Osteoblast (primary cell): ENCODE results near the gene CTSK. TPM values are rescaled to one million over a fixed set of nuclear protein-coding genes. Genes with fewer than 3 reads are reported as not detected.

Source experiments
- DNase-seq: peaks from one replicate; pipeline ENCODE4 v3.0.0; 2011; ENCODE audit warnings: low spot score, mixed read lengths; ENCODE audit not compliant: insufficient read length; ENCODE audit errors: missing footprints
- H2AFZ ChIP-seq: 2 replicates; pipeline ENCODE4 v1.6.0; 2011; ENCODE audit warnings: mild to moderate bottlenecking, low read length
- H3K27ac ChIP-seq: 2 replicates; pipeline ENCODE4 v1.5.1; 2011; ENCODE audit warnings: mild to moderate bottlenecking, low read depth, low read length, moderate library complexity
- H3K27me3 ChIP-seq: 2 replicates; pipeline ENCODE4 v1.6.0; 2012; ENCODE audit warnings: mild to moderate bottlenecking, control low read depth, inconsistent platforms, low read length, moderate library complexity; ENCODE audit not compliant: insufficient read depth
- H3K36me3 ChIP-seq: 2 replicates; pipeline ENCODE4 v1.5.1; 2011; ENCODE audit warnings: mild to moderate bottlenecking, low read length, control low read depth, moderate library complexity; ENCODE audit not compliant: insufficient read depth
- H3K4me1 ChIP-seq: 2 replicates; pipeline ENCODE4 v1.5.1; 2011; ENCODE audit warnings: mild to moderate bottlenecking, low read length, control low read depth, moderate library complexity; ENCODE audit not compliant: insufficient read depth
- H3K4me2 ChIP-seq: 2 replicates; pipeline ENCODE4 v1.6.0; 2011; ENCODE audit warnings: mild to moderate bottlenecking, low read length; ENCODE audit not compliant: insufficient read depth
- H3K4me3 ChIP-seq: fragments of 200-600 bp; sonication (generic); 3 replicates; pipeline ENCODE4 v1.5.1; 2012; ENCODE audit warnings: mild to moderate bottlenecking, low read length, inconsistent platforms; ENCODE audit not compliant: insufficient read depth
- H3K79me2 ChIP-seq: 2 replicates; pipeline ENCODE4 v1.6.0; 2012; ENCODE audit warnings: mild to moderate bottlenecking, low read length, control low read depth, inconsistent platforms; ENCODE audit not compliant: insufficient read depth
- H3K9me3 ChIP-seq: 2 replicates; pipeline ENCODE4 v1.5.1; 2011; ENCODE audit warnings: low read depth, low read length, control low read depth
- H4K20me1 ChIP-seq: 2 replicates; pipeline ENCODE4 v1.6.0; 2012; ENCODE audit warnings: mild to moderate bottlenecking, low read length, control low read depth; ENCODE audit not compliant: insufficient read depth
- CTCF ChIP-seq: IDR thresholded peaks from 2 replicates; pipeline ENCODE4 v1.5.1; 2011; ENCODE audit warnings: mild to moderate bottlenecking, low read depth, low read length, moderate library complexity; ENCODE audit errors: extremely low read depth
- total RNA-seq: library from RNA; depleted of rRNA; stranded (reverse); fragments of >200 nt; gene quantifications from 2 replicates; pipeline ENCODE4 v1.2.3, GENCODE V29; 2012

Gene CTSK
- total RNA-seq, 1 donor, result 617 TPM

GRCh38 chr1:150805899-150806298 lies 2.2 kb downstream of the CTSK start:
- no peak for TF ChIP-seq CTCF
- Histone ChIP-seq H3K79me2 (peaks cover 35% of the 10 kb centered on the region), H3K27ac (no peak overlapping the region), H3K4me3 (no peak overlapping the region), H3K27me3 (no peaks in the 10 kb centered on the region), H3K4me1 (peaks cover 41% of the 10 kb centered on the region), H3K9me3 (no peaks in the 10 kb centered on the region), H2AFZ (no peak overlapping the region), H3K4me2 (no peak overlapping the region), H3K36me3 (peaks cover 18% of the 10 kb centered on the region), H4K20me1 (no peaks in the 10 kb centered on the region)
- DNase-seq, result no peak

GRCh38 chr1:150804671-150805070 lies 3.4 kb downstream of the CTSK start:
- no peak overlapping the region for H3K4me2 ChIP-seq
- no peak overlapping the region for H3K27ac ChIP-seq
- H3K27me3 ChIP-seq, result no peaks in the 10 kb centered on the region
- no peaks in the 10 kb centered on the region for H4K20me1 ChIP-seq
- no peaks in the 10 kb centered on the region for H3K9me3 ChIP-seq
- H3K79me2 ChIP-seq, result peaks cover 35% of the 10 kb centered on the region
- H3K4me1 ChIP-seq, result peaks cover 30% of the 10 kb centered on the region
- DNase-seq, result no peak
- H3K4me3 ChIP-seq, result no peak overlapping the region
- H3K36me3 ChIP-seq, result peaks cover 12% of the 10 kb centered on the region
- H2AFZ ChIP-seq, result no peak overlapping the region
- no peak for TF ChIP-seq CTCF

GRCh38 chr1:150799089-150799488 lies 9.0 kb downstream of the CTSK start:
- DNase-seq, result no peak
- H4K20me1 ChIP-seq, result no peaks in the 10 kb centered on the region
- no peak overlapping the region for H3K4me2 ChIP-seq
- H3K27me3 ChIP-seq, result no peaks in the 10 kb centered on the region
- H3K4me1 ChIP-seq, result no peaks in the 10 kb centered on the region
- H3K27ac ChIP-seq, result no peak overlapping the region
- H3K9me3 ChIP-seq, result no peaks in the 10 kb centered on the region
- peaks cover 49% of the 10 kb centered on the region for H3K36me3 ChIP-seq
- H3K4me3 ChIP-seq, result no peak overlapping the region
- H3K79me2 ChIP-seq, result peaks cover 4% of the 10 kb centered on the region
- no peak overlapping the region for H2AFZ ChIP-seq
- no peak for TF ChIP-seq CTCF

GRCh38 chr1:150798525-150798924 lies 9.5 kb downstream of the CTSK start:
- H3K4me3 ChIP-seq, result no peak overlapping the region
- DNase-seq, result no peak
- H2AFZ ChIP-seq, result no peak overlapping the region

More at GRCh38 chr1:150798525-150798924, 9.5 kb downstream of the CTSK start:
- H3K79me2 ChIP-seq, result no peaks in the 10 kb centered on the region
- H4K20me1 ChIP-seq, result no peaks in the 10 kb centered on the region
- no peaks in the 10 kb centered on the region for H3K4me1 ChIP-seq
- H3K27me3 ChIP-seq, result no peaks in the 10 kb centered on the region
- no peak for TF ChIP-seq CTCF
- H3K27ac ChIP-seq, result no peak overlapping the region
- H3K4me2 ChIP-seq, result no peak overlapping the region
- H3K9me3 ChIP-seq, result no peaks in the 10 kb centered on the region
- H3K36me3 ChIP-seq, result peaks cover 43% of the 10 kb centered on the region
